Naive B cell (primary cell): Measurements from ENCODE around the gene PRKCA. TPM values are rescaled to one million over a fixed set of nuclear protein-coding genes. Genes with fewer than 3 reads are reported as not detected.
"Not testable (repeated sequence)": the region's sequence is repeated elsewhere in the genome, so short reads cannot be mapped to it uniquely, and the experiment has no call there.

ENCODE experiments used
- ATAC-seq, 2 donors: fragments of 150-1000 bp; cut with Tn5 transposase; 2 replicates each; pipeline ENCODE4 v1.10.0; 2021; ENCODE audit warnings: low read depth in 2 of 2, mild to moderate bottlenecking in 2 of 2, moderate library complexity in 2 of 2
- DNase-seq: peaks from one replicate; pipeline ENCODE4 v3.0.0; 2022
- H3K27ac Mint-ChIP-seq, 6 donors: one replicate each; pipeline ENCODE4 v1.8.0; 2020 to 2022; ENCODE audit warnings: mild to moderate bottlenecking in 6 of 6, mixed read lengths in 6 of 6, moderate library complexity in 5 of 6, inconsistent platforms in 2 of 6
- H3K27me3 Mint-ChIP-seq, 3 donors: one replicate each; pipeline ENCODE4 v1.8.0; 2021 to 2022; ENCODE audit warnings: mixed read lengths in 3 of 3, mild to moderate bottlenecking in 1 of 3
- H3K36me3 Mint-ChIP-seq, 2 donors: one replicate each; pipeline ENCODE4 v1.8.0; 2020 to 2022; ENCODE audit warnings: mixed read lengths in 2 of 2, inconsistent platforms in 1 of 2, mild to moderate bottlenecking in 1 of 2
- H3K4me1 Mint-ChIP-seq, 3 donors: one replicate each; pipeline ENCODE4 v1.8.0; 2020 to 2022; ENCODE audit warnings: mixed read lengths in 3 of 3, inconsistent platforms in 1 of 3, mild to moderate bottlenecking in 1 of 3, moderate library complexity in 1 of 3
- H3K4me3 Mint-ChIP-seq, 8 donors: one replicate each; pipeline ENCODE4 v1.8.0; 2020 to 2022; ENCODE audit warnings: mild to moderate bottlenecking in 8 of 8, mixed read lengths in 8 of 8, moderate library complexity in 8 of 8, inconsistent platforms in 2 of 8
- H3K9me3 Mint-ChIP-seq, 7 donors: one replicate each; pipeline ENCODE4 v1.8.0; 2020 to 2022; ENCODE audit warnings: mixed read lengths in 7 of 7, mild to moderate bottlenecking in 5 of 7, inconsistent platforms in 2 of 7, moderate library complexity in 1 of 7
- polyA plus RNA-seq, 6 donors: library from polyadenylated mRNA; unstranded; fragments of 300-500 nt; fragmentation: Illumina TruSeq; gene quantifications; one replicate each; pipeline ENCODE4 v1.2.3, GENCODE V29; 2021; ENCODE audit warnings: low read depth in 6 of 6

The PRKCA gene
- polyA plus RNA-seq, 6 donors from 2014 or later = 0.03 to 0.06 TPM; not detected in 4

GRCh38 chr17:66488864-66489263 is 186.5 kb downstream of the PRKCA start:
- H3K9me3 Mint-ChIP-seq = no peaks in the 10 kb centered on the region
- no peak overlapping the region for H3K27ac Mint-ChIP-seq
- no peaks in the 10 kb centered on the region for H3K4me1 Mint-ChIP-seq
- H3K4me3 Mint-ChIP-seq = no peak overlapping the region
- no peak for ATAC-seq
- DNase-seq = no peak
- no peaks in the 10 kb centered on the region for H3K36me3 Mint-ChIP-seq
- H3K27me3 Mint-ChIP-seq = peaks cover 8 to 36% (median 15%) of the 10 kb centered on the region in 3 donors

DNA sequence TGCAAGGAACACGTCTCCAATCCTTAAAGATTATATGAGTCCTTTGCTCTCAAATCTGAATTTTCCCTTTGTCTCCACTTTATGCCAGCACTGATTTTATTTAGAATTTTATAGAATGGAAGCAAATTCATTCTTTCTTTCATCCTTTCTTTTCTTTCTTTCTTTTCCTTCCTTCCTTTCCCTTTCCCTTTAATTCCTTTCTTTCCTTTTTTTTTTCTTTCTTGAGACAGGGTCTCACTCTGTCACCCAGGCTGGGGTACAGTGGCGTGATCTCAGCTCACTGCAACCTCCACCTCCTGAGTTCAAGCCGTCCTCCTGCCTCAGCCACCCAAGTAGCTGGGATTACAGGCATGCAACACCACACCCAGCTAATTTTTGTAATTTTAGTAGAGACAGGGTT is 187.2 kb downstream of the PRKCA start:
- H3K4me3 Mint-ChIP-seq = peak overlapping the region in 1 of 8 donors; percentile 35
- not testable (repeated sequence) for ATAC-seq, DNase-seq, H3K9me3 Mint-ChIP-seq, H3K27ac Mint-ChIP-seq, H3K36me3 Mint-ChIP-seq, H3K4me1 Mint-ChIP-seq
- peaks cover 10 to 36% (median 15%) of the 10 kb centered on the region in 3 donors for H3K27me3 Mint-ChIP-seq

DNA sequence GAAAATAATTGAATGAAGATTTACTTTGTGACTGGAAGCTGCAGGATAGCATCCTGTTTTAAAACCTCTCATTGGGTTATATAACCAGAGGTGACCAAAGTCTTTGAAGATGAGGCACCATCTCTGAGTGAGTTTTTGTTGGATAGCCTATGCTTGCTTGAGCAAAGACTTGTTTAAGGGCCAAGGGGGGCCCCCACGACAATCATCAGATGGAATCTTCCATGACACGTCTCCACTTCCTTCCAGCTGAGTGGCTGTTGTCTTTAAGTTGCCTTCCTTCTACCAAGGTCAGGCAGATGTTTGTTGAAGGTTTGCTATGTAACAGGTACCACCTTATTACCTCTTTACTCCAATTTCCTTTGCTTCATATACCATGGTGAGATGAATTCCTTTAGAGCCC is 188.8 kb downstream of the PRKCA start:
- Mint-ChIP-seq H3K27ac (no peak overlapping the region), H3K27me3 (peaks cover 10 to 36% (median 15%) of the 10 kb centered on the region in 3 donors), H3K4me1 (no peaks in the 10 kb centered on the region), H3K9me3 (no peaks in the 10 kb centered on the region), H3K36me3 (no peaks in the 10 kb centered on the region), H3K4me3 (no peak overlapping the region)
- ATAC-seq (no peak), DNase-seq (no peak)

DNA sequence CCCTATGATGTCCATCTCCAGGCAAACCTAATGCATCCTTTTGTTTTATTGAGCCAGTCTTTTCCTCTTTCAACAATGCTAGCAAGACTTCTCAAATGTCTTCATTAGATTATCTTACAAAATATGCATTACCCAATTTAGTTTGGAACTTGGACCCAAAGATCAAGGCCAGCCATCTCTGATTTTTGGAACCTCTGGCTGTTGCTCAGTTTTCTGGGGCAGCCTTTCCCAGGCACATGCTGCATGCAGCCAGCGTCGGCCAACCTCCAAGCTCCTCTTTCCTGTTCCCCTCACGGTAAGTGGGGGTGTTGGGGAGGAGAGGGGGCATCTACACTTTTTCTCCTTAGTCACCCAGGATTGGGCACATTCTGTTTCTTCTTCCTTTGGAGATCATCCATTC is 189.3 kb downstream of the PRKCA start:
- H3K4me1 Mint-ChIP-seq = no peaks in the 10 kb centered on the region
- DNase-seq (no peak), ATAC-seq (no peak)
- no peak overlapping the region for H3K4me3 Mint-ChIP-seq
- peaks cover 10 to 36% (median 15%) of the 10 kb centered on the region in 3 donors for H3K27me3 Mint-ChIP-seq
- H3K9me3 Mint-ChIP-seq = no peaks in the 10 kb centered on the region
- H3K27ac Mint-ChIP-seq = no peak overlapping the region
- H3K36me3 Mint-ChIP-seq = no peaks in the 10 kb centered on the region

DNA sequence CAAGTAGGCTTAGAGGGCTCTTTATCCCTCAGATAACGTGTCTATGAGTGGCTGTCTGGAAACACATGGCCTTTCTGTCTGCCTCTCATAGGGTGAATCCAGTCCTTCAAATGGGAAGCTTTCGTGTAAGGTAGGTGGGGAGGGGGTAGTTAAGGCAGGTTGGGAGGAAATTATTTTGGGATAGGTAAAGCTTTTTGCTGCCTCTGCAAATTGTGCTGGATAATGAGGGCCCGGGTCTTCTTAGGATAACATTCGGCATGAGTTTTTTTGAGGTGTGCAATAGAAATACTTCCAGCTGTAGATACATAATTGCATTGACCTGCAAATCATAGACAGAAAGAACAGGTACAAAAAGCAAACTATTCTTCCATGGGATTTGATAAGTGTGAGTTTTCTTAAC is 189.7 kb downstream of the PRKCA start:
- Mint-ChIP-seq H3K36me3 (no peaks in the 10 kb centered on the region), H3K4me1 (no peaks in the 10 kb centered on the region), H3K27ac (no peak overlapping the region), H3K27me3 (peaks cover 10 to 34% (median 15%) of the 10 kb centered on the region in 3 donors), H3K4me3 (no peak overlapping the region), H3K9me3 (no peaks in the 10 kb centered on the region)
- no peak for DNase-seq
- no peak for ATAC-seq

DNA sequence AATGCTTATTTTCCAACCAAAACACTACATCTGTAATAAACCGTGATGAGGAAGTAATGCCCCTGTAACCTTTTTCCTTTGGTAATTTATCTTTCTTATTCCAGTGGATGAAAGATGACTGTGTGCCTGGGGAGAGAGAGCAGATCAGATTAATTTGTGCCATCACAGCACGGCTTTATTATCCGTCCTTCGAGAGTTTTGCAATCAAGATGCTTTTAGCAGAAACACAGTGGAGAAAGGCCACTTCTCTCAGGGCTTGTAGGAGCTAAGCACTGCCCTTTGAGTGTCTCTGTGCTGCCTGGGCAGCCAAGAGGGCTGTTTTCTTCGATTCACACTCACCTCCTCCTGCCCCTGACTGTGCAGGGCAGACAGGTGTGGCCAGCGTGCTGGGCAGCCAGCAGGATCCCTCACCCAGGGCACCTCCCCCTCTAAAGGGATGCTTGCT is 190.2 kb downstream of the PRKCA start:
- Mint-ChIP-seq H3K27me3 (peaks cover 10 to 29% (median 14%) of the 10 kb centered on the region in 3 donors), H3K9me3 (no peaks in the 10 kb centered on the region), H3K4me3 (no peak overlapping the region), H3K27ac (no peak overlapping the region), H3K36me3 (no peaks in the 10 kb centered on the region), H3K4me1 (no peaks in the 10 kb centered on the region)
- ATAC-seq (no peak), DNase-seq (no peak)

- Mint-ChIP-seq H3K27me3 (peaks cover 10 to 21% (median 10%) of the 10 kb centered on the region in 3 donors), H3K4me1 (no peaks in the 10 kb centered on the region), H3K27ac (peak overlapping the region in 1 of 6 donors; percentile 24), H3K4me3 (no peak overlapping the region), H3K36me3 (no peaks in the 10 kb centered on the region), H3K9me3 (no peaks in the 10 kb centered on the region)
- no peak for ATAC-seq
- DNase-seq = no peak
Observed at GRCh38 chr17:66493283-66494019, 191.0 kb downstream of the PRKCA start.

- DNase-seq (no peak), ATAC-seq (no peak)
- H3K27me3 Mint-ChIP-seq = peaks cover 10 to 21% (median 10%) of the 10 kb centered on the region in 3 donors
- H3K4me3 Mint-ChIP-seq = no peak overlapping the region
- H3K4me1 Mint-ChIP-seq = no peaks in the 10 kb centered on the region
- H3K9me3 Mint-ChIP-seq = no peaks in the 10 kb centered on the region
- no peaks in the 10 kb centered on the region for H3K36me3 Mint-ChIP-seq
- H3K27ac Mint-ChIP-seq = peak overlapping the region in 2 of 6 donors; percentile 12 to 24
Observed at GRCh38 chr17:66494023-66494803, 191.8 kb downstream of the PRKCA start.

GRCh38 chr17:66495035-66495434 is 192.6 kb downstream of the PRKCA start:
- Mint-ChIP-seq H3K27me3 (peaks cover 4 to 14% (median 10%) of the 10 kb centered on the region in 3 donors), H3K27ac (peak overlapping the region in 1 of 6 donors; percentile 26), H3K4me1 (no peaks in the 10 kb centered on the region), H3K4me3 (no peak overlapping the region), H3K36me3 (no peaks in the 10 kb centered on the region), H3K9me3 (no peaks in the 10 kb centered on the region)
- no peak for ATAC-seq
- no peak for DNase-seq

DNA sequence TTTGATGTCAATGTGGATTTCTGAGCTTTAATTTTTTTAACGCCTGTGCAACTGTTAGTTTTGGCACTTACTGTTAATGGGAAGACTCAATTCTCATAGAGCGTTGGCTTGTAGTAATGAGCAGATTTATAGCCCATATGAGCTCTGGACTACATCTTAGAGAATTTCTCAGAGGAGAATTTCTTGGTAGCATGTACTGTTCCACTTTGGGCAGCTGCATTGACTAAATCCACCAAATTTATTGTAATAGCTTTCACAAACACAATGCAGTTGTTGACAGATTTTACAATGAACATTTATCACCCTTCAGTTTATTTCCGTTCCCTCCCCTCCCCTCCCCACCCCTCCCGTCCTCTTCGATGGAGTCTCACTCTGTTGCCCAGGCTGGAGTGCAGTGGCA is 193.9 kb downstream of the PRKCA start:
- H3K27me3 Mint-ChIP-seq = peaks cover 6 to 11% (median 10%) of the 10 kb centered on the region in 3 donors
- no peaks in the 10 kb centered on the region for H3K36me3 Mint-ChIP-seq
- no peak overlapping the region for H3K27ac Mint-ChIP-seq
- no peak overlapping the region for H3K4me3 Mint-ChIP-seq
- DNase-seq = no peak
- ATAC-seq = no peak
- no peaks in the 10 kb centered on the region for H3K9me3 Mint-ChIP-seq
- H3K4me1 Mint-ChIP-seq = no peaks in the 10 kb centered on the region

DNA sequence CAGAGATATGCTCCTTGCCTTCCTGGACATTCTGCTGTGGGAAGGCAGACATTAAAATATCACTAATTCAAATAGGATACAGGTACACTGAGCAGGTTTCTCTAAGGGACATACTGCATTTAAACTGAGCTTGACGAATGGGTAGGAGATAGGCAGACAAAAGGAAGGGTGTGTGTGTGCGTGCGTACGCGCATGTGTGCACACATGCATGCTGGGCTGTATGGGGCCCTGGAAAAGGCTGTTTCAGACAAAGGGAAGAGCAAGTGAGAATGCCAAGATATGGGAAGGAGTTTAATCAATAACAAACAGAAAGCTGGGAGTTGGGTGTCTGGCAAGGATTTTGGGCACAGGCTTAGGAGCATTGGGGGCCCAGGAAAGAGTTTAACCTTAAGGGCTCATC is 196.2 kb downstream of the PRKCA start:
- Mint-ChIP-seq H3K9me3 (no peaks in the 10 kb centered on the region), H3K4me1 (no peaks in the 10 kb centered on the region), H3K4me3 (no peak overlapping the region), H3K27ac (peak overlapping the region in 1 of 6 donors; percentile 51), H3K27me3 (peaks cover 0 to 8% (median 4%) of the 10 kb centered on the region in 3 donors), H3K36me3 (no peaks in the 10 kb centered on the region)
- DNase-seq = no peak
- ATAC-seq = no peak

GRCh38 chr17:66506641-66507040 is 204.2 kb downstream of the PRKCA start:
- H3K36me3 Mint-ChIP-seq = no peaks in the 10 kb centered on the region
- H3K27ac Mint-ChIP-seq = no peak overlapping the region
- H3K9me3 Mint-ChIP-seq = peaks cover 0 to 6% (median 0%) of the 10 kb centered on the region in 7 donors
- no peaks in the 10 kb centered on the region for H3K4me1 Mint-ChIP-seq
- H3K4me3 Mint-ChIP-seq = no peak overlapping the region
- H3K27me3 Mint-ChIP-seq = peaks cover 0 to 6% (median 0%) of the 10 kb centered on the region in 3 donors
- DNase-seq = no peak
- ATAC-seq = no peak

- Mint-ChIP-seq H3K4me1 (no peaks in the 10 kb centered on the region), H3K27ac (no peak overlapping the region), H3K27me3 (peaks cover 0 to 5% (median 0%) of the 10 kb centered on the region in 3 donors), H3K4me3 (no peak overlapping the region), H3K9me3 (peaks cover 0 to 6% (median 0%) of the 10 kb centered on the region in 7 donors), H3K36me3 (no peaks in the 10 kb centered on the region)
- DNase-seq (no peak), ATAC-seq (no peak)
Observed at GRCh38 chr17:66507103-66507923, 204.9 kb downstream of the PRKCA start.
